NT2/D1 (cell line): ENCODE results near the gene DDO.

Source experiments
- SUZ12 ChIP-seq: IDR thresholded peaks from 2 replicates; pipeline ENCODE4 v1.6.1; 2011; ENCODE audit not compliant: insufficient read length, insufficient read depth; ENCODE audit errors: extremely low read depth
- YY1 ChIP-seq: IDR thresholded peaks from 2 replicates; pipeline ENCODE4 v1.6.1; 2011; ENCODE audit not compliant: insufficient read length, insufficient read depth
- ZNF274 ChIP-seq: IDR thresholded peaks from 2 replicates; pipeline ENCODE4 v1.6.1; 2011; ENCODE audit warnings: mild to moderate bottlenecking, low read depth, low read length

- TF ChIP-seq YY1 = no peak
- TF ChIP-seq SUZ12 = no peak
- TF ChIP-seq ZNF274 = no peak
These were observed 33.6 kb upstream of the DDO start for GRCh38 chr6:110448846-110449540.
